Neural progenitor cell (in vitro differentiated cells): ENCODE data around the gene TOX2. TPM values are rescaled to one million over a fixed set of nuclear protein-coding genes. Genes with fewer than 3 reads are reported as not detected.

ENCODE experiments used
- DNase-seq: peaks from one replicate; pipeline ENCODE4 v3.0.0-alpha.2; 2016; ENCODE audit warnings: low spot score
- H2AFZ ChIP-seq: fragments of 200-600 bp; sonication (generic); replicated peaks from 2 replicates; pipeline ENCODE4 v1.6.1; 2016; ENCODE audit warnings: antibody characterized with exemption
- H3F3A ChIP-seq: fragments of 200-600 bp; sonication (generic); 2 replicates; pipeline ENCODE4 v1.6.1; 2016; ENCODE audit warnings: antibody characterized with exemption, low read depth
- H3K27ac ChIP-seq: fragments of 200-600 bp; sonication (generic); 2 replicates; pipeline ENCODE4 v1.5.1; 2016; ENCODE audit warnings: mild to moderate bottlenecking
- H3K27me3 ChIP-seq: fragments of 200-600 bp; sonication (generic); 2 replicates; pipeline ENCODE4 v1.6.1; 2016; ENCODE audit warnings: mild to moderate bottlenecking, moderate library complexity
- H3K36me3 ChIP-seq: fragments of 200-600 bp; sonication (generic); 2 replicates; pipeline ENCODE4 v1.5.1; 2016
- H3K4me1 ChIP-seq: fragments of 200-600 bp; sonication (generic); 2 replicates; pipeline ENCODE4 v1.6.1; 2016; ENCODE audit warnings: mixed run types
- H3K4me2 ChIP-seq: fragments of 200-600 bp; sonication (generic); 2 replicates; pipeline ENCODE4 v1.6.1; 2016
- H3K4me3 ChIP-seq: fragments of 200-600 bp; sonication (generic); 2 replicates; pipeline ENCODE4 v1.5.1; 2016
- H3K79me2 ChIP-seq: fragments of 200-600 bp; sonication (generic); 2 replicates; pipeline ENCODE4 v1.6.1; 2016; ENCODE audit warnings: low read depth
- H3K9ac ChIP-seq: fragments of 200-600 bp; sonication (generic); 2 replicates; pipeline ENCODE4 v1.6.1; 2016
- H3K9me3 ChIP-seq: fragments of 200-600 bp; sonication (generic); 2 replicates; pipeline ENCODE4 v1.5.1; 2016; ENCODE audit warnings: low read depth
- H4K20me1 ChIP-seq: fragments of 200-600 bp; sonication (generic); 2 replicates; pipeline ENCODE4 v1.6.1; 2016; ENCODE audit warnings: low read depth
- H3K27ac Mint-ChIP-seq: 3 replicates; pipeline ENCODE4 v1.8.0; 2021; ENCODE audit warnings: mixed read lengths
- H3K27me3 Mint-ChIP-seq: 2 replicates; pipeline ENCODE4 v1.8.0; 2022; ENCODE audit warnings: low read depth, mild to moderate bottlenecking, inconsistent platforms, moderate library complexity, mixed read lengths; ENCODE audit not compliant: insufficient read depth
- H3K36me3 Mint-ChIP-seq: 3 replicates; pipeline ENCODE4 v1.8.0; 2021; ENCODE audit warnings: mixed read lengths
- H3K4me1 Mint-ChIP-seq: 3 replicates; pipeline ENCODE4 v1.8.0; 2021; ENCODE audit warnings: mixed read lengths
- H3K4me3 Mint-ChIP-seq: 3 replicates; pipeline ENCODE4 v1.8.0; 2021; ENCODE audit warnings: mild to moderate bottlenecking, moderate library complexity, mixed read lengths
- H3K9me3 Mint-ChIP-seq: 3 replicates; pipeline ENCODE4 v1.8.0; 2020; ENCODE audit warnings: mixed read lengths
- CTCF ChIP-seq: fragments of 200-600 bp; sonication (generic); IDR thresholded peaks from 2 replicates; pipeline ENCODE4 v1.5.1; 2017; ENCODE audit warnings: antibody characterized with exemption, mild to moderate bottlenecking
- EZH2 ChIP-seq: fragments of 200-600 bp; sonication (generic); IDR thresholded peaks from 2 replicates; pipeline ENCODE4 v1.6.1; 2017; ENCODE audit warnings: antibody characterized with exemption, mild to moderate bottlenecking, moderate library complexity
- EZH2phosphoT487 ChIP-seq: fragments of 200-600 bp; sonication (generic); IDR thresholded peaks from 2 replicates; pipeline ENCODE4 v1.6.1; 2017; ENCODE audit warnings: antibody characterized with exemption
- total RNA-seq: library from RNA; depleted of rRNA; stranded (reverse); fragments of >200 nt; gene quantifications from 2 replicates; pipeline ENCODE4 v1.2.3, GENCODE V29; 2015; ENCODE audit warnings: low replicate concordance

Gene TOX2
- total RNA-seq, 1 donor from 2014 or later: not detected

- H3K27ac Mint-ChIP-seq: no peak overlapping the region
- DNase-seq: no peak
- H3K36me3 Mint-ChIP-seq: no peaks in the 10 kb centered on the region
- H3K4me3 ChIP-seq: no peak overlapping the region
- no peaks in the 10 kb centered on the region for H3K9me3 ChIP-seq
- no peak overlapping the region for H2AFZ ChIP-seq
- H3K4me2 ChIP-seq: no peak overlapping the region
- no peak overlapping the region for H3K9ac ChIP-seq
- peaks cover 13% of the 10 kb centered on the region for H3K27me3 Mint-ChIP-seq
- no peak overlapping the region for H3K4me3 Mint-ChIP-seq
- peaks cover 26% of the 10 kb centered on the region for H3K4me1 Mint-ChIP-seq
- H3K36me3 ChIP-seq: no peaks in the 10 kb centered on the region
- H3K79me2 ChIP-seq: no peaks in the 10 kb centered on the region
- TF ChIP-seq EZH2phosphoT487: no peak
- no peak for TF ChIP-seq EZH2
- no peak for TF ChIP-seq CTCF
- no peaks in the 10 kb centered on the region for H4K20me1 ChIP-seq
- no peaks in the 10 kb centered on the region for H3F3A ChIP-seq
- H3K27ac ChIP-seq: no peak overlapping the region
- H3K4me1 ChIP-seq: no peaks in the 10 kb centered on the region
- H3K27me3 ChIP-seq: no peaks in the 10 kb centered on the region
- no peaks in the 10 kb centered on the region for H3K9me3 Mint-ChIP-seq
Observed at GRCh38 chr20:43923917-43924316, 9.3 kb downstream of the TOX2 start.

- Histone ChIP-seq H3K36me3 (no peaks in the 10 kb centered on the region), H3K4me2 (no peak overlapping the region), H3K27me3 (no peaks in the 10 kb centered on the region), H3K4me3 (no peak overlapping the region), H2AFZ (no peak overlapping the region), H3K4me1 (no peaks in the 10 kb centered on the region), H3K9ac (no peak overlapping the region), H3K79me2 (no peaks in the 10 kb centered on the region), H3F3A (no peaks in the 10 kb centered on the region), H4K20me1 (no peaks in the 10 kb centered on the region), H3K27ac (no peak overlapping the region), H3K9me3 (no peaks in the 10 kb centered on the region)
- no peak for TF ChIP-seq CTCF
- no peak for TF ChIP-seq EZH2
- no peak for TF ChIP-seq EZH2phosphoT487
- Mint-ChIP-seq H3K36me3 (no peaks in the 10 kb centered on the region), H3K27ac (no peak overlapping the region), H3K4me1 (peaks cover 29% of the 10 kb centered on the region), H3K9me3 (no peaks in the 10 kb centered on the region), H3K27me3 (peaks cover 16% of the 10 kb centered on the region), H3K4me3 (no peak overlapping the region)
- no peak for DNase-seq
Observed at GRCh38 chr20:43925215-43925614, 10.6 kb downstream of the TOX2 start.

- H2AFZ ChIP-seq: no peak overlapping the region
- peaks cover 29% of the 10 kb centered on the region for H3K4me1 Mint-ChIP-seq
- no peak for TF ChIP-seq EZH2
- TF ChIP-seq EZH2phosphoT487: no peak
- TF ChIP-seq CTCF: no peak
- no peak for DNase-seq
- H3K4me2 ChIP-seq: no peak overlapping the region
- H3K27me3 Mint-ChIP-seq: peaks cover 16% of the 10 kb centered on the region
- no peak overlapping the region for H3K4me3 Mint-ChIP-seq
- no peaks in the 10 kb centered on the region for H3K9me3 Mint-ChIP-seq
- no peak overlapping the region for H3K27ac ChIP-seq
- no peak overlapping the region for H3K27ac Mint-ChIP-seq
- H3K79me2 ChIP-seq: no peaks in the 10 kb centered on the region
- H3K4me1 ChIP-seq: no peaks in the 10 kb centered on the region
- no peaks in the 10 kb centered on the region for H3F3A ChIP-seq
- H4K20me1 ChIP-seq: no peaks in the 10 kb centered on the region
- H3K27me3 ChIP-seq: no peaks in the 10 kb centered on the region
- no peaks in the 10 kb centered on the region for H3K36me3 Mint-ChIP-seq
- H3K4me3 ChIP-seq: no peak overlapping the region
- no peaks in the 10 kb centered on the region for H3K9me3 ChIP-seq
- no peaks in the 10 kb centered on the region for H3K36me3 ChIP-seq
- no peak overlapping the region for H3K9ac ChIP-seq
Observed at GRCh38 chr20:43925801-43926200, 11.1 kb downstream of the TOX2 start.
